Measurements from ENCODE around the gene BTRC.

DNA sequence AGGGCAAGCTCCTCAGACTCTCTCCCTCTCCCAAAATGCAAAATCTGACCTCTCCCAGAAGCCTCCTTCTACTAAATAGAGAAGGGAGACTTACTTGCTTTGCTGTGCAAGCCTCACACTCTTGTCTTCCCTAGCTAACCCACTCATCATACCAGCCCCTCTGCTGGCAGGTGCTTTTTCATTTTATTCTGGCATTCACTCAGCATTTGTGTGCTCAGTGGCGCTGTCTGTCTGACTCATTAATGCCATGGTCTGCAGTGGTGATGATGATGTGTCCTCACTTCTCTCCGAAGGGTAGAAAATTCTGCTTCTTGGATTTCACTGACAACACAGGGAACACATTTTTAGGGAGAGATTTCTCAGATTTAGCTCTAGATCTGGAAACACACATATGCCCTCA lies 22.0 kb upstream of the BTRC start:
- TF ChIP-seq SNAI2 (CRISPR knock-in tag; IDR thresholded peaks at IDR 0.05) (no peak), RARB (CRISPR knock-in tag; IDR thresholded peaks at IDR 0.05) (no peak), ZFP3 (CRISPR knock-in tag; IDR thresholded peaks at IDR 0.05) (no peak), ESRRG (CRISPR knock-in tag; IDR thresholded peaks at IDR 0.05) (no peak), OSR1 (CRISPR knock-in tag; IDR thresholded peaks at IDR 0.05) (no peak)
- TF ChIP-seq, protein P1, sequence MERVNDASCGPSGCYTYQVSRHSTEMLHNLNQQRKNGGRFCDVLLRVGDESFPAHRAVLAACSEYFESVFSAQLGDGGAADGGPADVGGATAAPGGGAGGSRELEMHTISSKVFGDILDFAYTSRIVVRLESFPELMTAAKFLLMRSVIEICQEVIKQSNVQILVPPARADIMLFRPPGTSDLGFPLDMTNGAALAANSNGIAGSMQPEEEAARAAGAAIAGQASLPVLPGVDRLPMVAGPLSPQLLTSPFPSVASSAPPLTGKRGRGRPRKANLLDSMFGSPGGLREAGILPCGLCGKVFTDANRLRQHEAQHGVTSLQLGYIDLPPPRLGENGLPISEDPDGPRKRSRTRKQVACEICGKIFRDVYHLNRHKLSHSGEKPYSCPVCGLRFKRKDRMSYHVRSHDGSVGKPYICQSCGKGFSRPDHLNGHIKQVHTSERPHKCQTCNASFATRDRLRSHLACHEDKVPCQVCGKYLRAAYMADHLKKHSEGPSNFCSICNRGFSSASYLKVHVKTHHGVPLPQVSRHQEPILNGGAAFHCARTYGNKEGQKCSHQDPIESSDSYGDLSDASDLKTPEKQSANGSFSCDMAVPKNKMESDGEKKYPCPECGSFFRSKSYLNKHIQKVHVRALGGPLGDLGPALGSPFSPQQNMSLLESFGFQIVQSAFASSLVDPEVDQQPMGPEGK (CRISPR knock-in tag; IDR thresholded peaks at IDR 0.05; ENCODE audit: borderline replicate concordance): no peak
- TF ChIP-seq, protein P2, sequence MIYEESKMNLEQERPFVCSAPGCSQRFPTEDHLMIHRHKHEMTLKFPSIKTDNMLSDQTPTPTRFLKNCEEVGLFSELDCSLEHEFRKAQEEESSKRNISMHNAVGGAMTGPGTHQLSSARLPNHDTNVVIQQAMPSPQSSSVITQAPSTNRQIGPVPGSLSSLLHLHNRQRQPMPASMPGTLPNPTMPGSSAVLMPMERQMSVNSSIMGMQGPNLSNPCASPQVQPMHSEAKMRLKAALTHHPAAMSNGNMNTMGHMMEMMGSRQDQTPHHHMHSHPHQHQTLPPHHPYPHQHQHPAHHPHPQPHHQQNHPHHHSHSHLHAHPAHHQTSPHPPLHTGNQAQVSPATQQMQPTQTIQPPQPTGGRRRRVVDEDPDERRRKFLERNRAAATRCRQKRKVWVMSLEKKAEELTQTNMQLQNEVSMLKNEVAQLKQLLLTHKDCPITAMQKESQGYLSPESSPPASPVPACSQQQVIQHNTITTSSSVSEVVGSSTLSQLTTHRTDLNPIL (CRISPR knock-in tag; IDR thresholded peaks at IDR 0.05; ENCODE audit: low read depth): no peak
- TF ChIP-seq, protein P3, sequence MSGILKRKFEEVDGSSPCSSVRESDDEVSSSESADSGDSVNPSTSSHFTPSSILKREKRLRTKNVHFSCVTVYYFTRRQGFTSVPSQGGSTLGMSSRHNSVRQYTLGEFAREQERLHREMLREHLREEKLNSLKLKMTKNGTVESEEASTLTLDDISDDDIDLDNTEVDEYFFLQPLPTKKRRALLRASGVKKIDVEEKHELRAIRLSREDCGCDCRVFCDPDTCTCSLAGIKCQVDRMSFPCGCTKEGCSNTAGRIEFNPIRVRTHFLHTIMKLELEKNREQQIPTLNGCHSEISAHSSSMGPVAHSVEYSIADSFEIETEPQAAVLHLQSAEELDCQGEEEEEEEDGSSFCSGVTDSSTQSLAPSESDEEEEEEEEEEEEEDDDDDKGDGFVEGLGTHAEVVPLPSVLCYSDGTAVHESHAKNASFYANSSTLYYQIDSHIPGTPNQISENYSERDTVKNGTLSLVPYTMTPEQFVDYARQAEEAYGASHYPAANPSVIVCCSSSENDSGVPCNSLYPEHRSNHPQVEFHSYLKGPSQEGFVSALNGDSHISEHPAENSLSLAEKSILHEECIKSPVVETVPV (CRISPR knock-in tag; IDR thresholded peaks at IDR 0.05): no peak
